ENCODE data around the gene GPR139.

Gene GPR139

GRCh38 chr16:20073203-20074098 is at the start of gene GPR139:
GPR139 (minus strand) TSS chr16:20073890; CDS start chr16:20073616, 274 bp downstream.
- DNase-seq (ENCODE audit: low spot score), result no peak

GRCh38 chr16:20122011-20122410 is 48.3 kb upstream of the GPR139 start:
- no peak for DNase-seq (ENCODE audit: low spot score)

DNA sequence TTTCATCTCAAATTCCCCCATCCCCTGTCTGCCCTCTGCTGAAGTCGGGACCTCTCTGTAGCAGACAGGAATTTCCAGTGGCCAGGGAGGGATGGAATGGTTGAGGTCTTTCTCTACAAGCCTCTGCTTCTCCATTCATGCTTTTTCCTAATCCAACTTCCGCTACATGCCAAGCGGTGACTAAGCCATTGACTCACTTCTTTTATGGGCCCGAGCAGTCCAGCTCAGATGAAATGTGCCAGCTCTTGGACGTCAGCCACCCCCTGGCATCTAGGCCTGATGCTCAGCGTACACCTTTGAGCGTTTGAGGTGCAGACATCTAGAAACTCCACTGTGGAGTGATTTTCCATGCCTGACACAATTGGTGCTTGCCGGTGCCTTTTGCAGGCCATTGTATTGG is 40.7 kb upstream of the GPR139 start:
- no peak for DNase-seq (ENCODE audit: low spot score)

DNA sequence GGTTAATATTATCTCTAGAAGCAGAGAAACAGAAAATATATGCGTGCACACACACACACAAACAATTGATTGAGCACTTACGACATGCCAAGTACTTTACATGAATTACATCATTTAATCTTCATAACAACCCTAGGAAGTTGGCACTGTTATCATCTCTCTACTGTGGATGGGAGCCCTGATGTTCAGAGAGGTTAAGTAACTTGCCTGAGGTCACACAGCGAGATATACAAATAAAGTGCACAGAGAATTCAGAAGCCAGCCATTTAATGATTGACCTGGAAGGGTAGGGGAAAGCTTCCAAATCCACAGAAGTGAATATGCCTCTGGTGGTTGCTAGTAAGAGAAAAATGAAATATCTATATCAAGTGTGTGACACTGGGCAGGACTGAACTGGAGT is 37.5 kb upstream of the GPR139 start:
- DNase-seq (ENCODE audit: low spot score), result no peak

DNA sequence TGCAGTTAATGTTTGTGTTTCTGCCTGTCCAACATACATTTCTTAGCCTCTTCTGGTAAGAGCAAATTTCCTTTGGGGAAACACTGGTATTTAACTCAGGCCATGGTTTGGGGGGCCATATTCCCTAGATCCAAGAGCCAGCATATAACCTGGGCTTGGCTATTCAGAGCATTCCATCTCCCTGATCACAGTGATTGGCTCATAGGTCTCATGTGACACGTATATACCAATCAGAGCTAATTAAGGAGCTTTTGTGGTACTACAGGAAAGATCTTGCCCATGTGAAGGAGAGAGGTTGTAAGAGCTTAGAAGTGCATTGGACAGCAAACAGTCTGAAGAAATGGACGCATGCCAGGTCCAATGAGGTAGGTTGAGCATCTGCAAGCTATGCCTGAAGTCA is 33.4 kb upstream of the GPR139 start:
- DNase-seq (ENCODE audit: low spot score), result no peak

DNA sequence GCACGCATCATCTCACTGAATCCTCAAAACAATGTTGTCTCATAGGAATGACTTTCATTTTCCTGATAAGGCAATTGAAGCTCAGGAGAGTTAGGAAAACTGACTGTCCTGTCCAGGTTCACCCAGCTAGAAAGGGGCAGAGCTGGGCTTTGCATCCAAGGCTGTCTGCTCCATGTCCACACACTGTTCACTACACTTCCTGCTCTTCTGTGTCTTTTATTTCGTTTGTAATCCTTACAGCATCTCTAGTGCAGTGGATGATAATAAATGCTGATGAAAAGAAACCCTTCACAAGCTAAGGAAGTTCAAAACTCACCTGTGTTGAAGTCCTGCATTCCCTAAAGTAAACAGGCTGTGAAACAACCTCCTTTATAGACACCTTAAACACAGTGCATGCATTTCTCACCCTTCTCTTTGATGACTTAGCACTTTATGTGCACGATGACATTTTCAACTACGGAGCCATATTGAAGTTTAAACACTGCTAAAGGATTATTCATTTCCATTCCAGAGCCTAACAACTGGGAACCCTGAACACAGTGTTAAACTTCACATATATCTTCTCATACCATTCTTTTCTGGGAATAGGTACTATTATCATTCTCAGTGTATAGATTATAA is 31.0 kb upstream of the GPR139 start:
- DNase-seq (ENCODE audit: low spot score), result no peak

DNA sequence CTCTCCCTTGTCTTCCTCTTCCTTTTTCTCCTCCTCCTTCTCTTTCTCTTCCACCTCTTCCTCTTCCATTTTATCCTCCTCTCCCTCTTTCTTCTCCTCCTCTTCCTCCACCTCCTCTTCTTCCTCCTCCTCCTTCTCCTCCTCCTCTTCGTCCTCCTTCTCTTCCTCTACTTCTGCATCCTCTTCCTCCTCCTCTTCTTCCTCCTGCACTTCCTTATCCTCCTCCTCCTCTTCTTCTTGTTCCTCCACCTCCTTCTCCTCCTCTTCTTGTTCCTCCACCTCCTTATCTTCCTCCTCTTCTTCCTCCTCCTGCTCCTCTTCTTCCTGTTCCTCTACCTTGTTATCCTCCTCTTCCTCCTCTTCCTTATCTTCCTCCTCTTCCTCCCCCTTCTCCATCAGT is 28.8 kb upstream of the GPR139 start:
- no peak for DNase-seq (ENCODE audit: low spot score)

GRCh38 chr16:20102021-20102420 is 28.3 kb upstream of the GPR139 start:
- DNase-seq (ENCODE audit: low spot score), result no peak

DNA sequence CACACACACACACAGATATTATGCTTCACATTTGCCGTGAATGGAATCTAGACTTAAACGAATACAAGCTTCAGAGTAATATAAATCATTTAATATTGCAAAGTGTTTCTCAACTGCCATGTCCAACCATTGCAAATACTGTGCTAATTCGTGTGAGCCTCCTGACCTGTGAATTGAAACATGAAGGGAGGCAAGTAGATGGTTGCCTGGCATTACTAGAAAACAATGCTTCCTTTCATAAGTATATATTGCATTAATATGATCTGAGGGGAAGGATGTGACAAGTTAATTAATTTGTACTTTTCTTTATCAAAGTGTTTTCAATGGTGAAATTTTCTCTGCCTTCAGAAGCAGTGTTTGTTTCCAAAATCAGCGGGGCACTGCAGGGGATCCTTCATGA is 25.7 kb upstream of the GPR139 start:
- no peak for DNase-seq (ENCODE audit: low spot score)

GRCh38 chr16:20094157-20094556 is 20.5 kb upstream of the GPR139 start:
- no peak for DNase-seq (ENCODE audit: low spot score)

GRCh38 chr16:20089246-20089965 is 15.7 kb upstream of the GPR139 start:
- no peak for DNase-seq (ENCODE audit: low spot score)

DNA sequence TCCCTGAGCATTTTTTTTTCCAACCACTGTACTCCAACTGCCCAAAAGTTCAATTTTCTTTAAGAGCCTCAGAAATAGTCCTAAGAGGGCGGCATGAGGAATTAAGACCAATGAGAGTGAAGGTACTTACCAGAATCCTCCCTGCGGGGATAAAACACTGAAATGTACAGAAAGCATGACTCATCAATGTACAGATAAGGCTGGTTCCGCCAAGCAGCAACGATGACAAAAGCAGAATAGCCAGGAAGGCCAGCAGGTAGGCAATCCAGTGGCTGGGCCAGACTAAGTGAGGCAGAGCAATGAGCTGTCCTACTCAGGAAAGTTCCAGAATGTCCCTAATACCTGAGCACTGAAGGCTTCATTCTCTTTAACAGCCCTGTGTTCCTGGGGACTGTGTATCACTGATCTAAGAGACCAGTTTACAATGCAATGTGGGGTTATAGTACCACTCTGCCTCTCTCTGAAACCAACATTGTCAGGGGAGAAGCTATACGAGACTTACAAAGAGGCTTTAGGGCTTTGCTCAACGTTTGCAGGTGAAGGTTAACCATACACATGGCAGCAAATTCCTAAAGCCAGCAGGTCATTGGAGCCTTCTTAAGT is 11.0 kb upstream of the GPR139 start:
- DNase-seq (ENCODE audit: low spot score), result no peak

DNA sequence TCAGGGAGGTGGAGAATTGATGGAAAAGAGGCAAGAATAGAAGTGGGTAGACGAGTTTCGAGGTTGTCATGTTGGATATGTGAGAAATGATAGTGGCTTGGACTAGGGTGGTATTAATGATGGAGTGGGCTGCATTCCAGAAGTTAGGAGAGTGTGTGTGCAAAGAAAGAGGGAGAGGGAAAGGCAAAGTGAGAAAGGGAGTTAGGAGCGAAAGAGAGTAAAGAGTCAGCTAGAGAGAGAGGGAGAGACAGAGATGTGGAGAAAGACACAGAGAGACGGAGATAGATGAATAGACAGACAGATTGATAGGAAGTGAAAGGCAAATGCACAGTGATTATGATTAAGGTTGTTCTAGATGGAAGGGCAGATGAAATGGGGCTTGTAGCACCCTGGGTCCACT is 5.4 kb upstream of the GPR139 start:
- no peak for DNase-seq (ENCODE audit: low spot score)

DNA sequence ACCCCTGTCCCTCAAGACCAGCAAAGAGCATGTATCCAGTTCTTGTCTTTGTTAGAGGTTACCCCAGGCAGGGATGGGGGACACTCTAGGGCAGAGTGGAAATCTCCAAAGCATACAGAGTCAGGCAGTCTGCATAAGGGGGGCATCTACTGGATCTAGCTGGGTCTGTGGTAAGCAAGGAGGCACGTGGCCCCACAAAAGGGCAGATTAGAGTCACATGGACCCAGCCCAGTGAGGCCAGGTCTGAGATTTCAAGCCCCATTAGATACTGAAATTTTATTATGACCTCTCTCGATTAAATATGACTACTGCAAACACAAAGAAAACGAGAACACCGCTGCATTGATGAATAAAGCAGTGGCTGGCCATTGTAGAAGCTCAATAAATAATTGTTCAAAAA is 1.6 kb upstream of the GPR139 start:
- no peak for DNase-seq (ENCODE audit: low spot score)

DNA sequence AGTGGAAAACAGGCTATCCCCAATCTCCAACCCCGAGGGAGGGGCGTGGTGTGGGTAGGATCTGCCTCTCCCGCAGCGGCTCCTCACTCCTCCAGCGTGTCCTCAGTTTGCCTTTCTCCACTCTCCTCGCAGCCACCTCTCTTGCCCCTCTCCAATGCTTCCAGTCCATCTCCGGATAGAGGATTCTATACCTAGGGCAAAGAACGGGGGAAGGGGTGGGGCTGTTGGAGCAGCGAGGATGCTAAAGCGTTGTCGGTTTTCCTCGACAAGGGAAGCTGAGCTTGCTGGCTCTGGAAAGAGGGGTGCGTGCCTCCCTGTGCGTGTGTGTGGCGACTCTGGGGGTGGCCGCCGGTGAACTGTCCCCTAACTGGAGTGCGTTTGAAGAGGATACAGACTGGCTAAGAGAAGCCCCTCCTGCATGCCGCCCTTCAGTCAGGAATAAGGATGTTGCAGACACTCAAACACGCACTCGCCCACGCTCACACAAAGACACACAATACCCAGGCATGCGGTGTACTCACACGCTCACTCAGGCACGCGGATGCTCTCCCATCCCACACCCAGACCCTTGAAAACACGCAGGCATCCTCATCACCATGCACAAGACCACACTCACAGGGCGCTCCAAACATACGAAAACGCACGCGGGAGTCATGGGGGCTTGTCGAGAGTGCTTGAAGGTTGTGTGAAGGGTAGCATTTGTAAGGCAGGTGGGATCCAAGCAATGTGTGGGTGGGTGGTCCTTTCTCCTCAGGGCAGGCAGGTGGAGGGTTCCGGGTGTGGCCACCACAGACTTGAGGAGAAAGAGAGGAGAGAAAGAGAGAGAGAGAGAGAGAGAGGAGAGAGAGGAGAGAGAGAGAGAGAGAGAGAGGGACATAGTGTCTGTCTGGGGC is 655 bp upstream of the GPR139 start:
- no peak for DNase-seq (ENCODE audit: low spot score)

DNA sequence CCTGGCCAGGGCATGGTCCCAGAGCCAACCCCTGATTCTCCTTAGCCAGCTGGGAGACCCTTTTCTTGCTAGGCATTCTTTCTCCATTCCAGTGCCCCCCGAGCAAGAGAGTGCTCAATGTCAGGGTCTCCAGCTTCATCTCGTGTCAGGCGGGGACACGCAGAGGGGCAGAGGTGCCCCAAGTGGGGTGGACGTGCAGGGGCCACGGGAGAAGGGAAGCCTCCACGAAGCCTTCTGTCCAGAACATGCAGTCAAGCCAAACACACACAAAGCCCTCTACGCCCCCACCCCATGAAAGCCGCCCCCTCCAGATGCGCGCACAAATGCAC is 852 bp downstream of the GPR139 start:
- DNase-seq (ENCODE audit: low spot score), result no peak

GRCh38 chr16:20072146-20072873 is 1.4 kb downstream of the GPR139 start:
- no peak for DNase-seq (ENCODE audit: low spot score)

DNA sequence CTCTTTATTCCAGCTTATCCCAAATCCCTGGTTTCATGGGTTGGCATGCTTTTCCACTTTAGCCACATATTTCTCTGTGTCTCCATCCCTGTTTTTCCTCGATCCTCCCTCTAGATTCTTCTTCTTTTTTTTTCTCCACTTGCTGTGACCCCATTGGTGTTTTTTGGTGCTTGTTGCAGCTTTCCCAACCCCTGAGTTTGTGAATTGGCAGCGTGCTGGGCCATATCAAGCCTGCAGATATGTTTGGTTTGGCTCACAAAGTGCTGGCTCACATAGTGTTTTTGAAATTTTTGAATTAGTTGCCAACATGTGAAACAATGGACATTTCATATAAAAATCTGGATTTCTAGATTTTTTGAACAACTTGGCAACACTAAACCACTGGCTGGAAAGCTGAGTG is 8.8 kb downstream of the GPR139 start:
- DNase-seq (ENCODE audit: low spot score), result no peak

GRCh38 chr16:20064520-20064919 is 9.2 kb downstream of the GPR139 start:
- DNase-seq (ENCODE audit: low spot score), result no peak

DNA sequence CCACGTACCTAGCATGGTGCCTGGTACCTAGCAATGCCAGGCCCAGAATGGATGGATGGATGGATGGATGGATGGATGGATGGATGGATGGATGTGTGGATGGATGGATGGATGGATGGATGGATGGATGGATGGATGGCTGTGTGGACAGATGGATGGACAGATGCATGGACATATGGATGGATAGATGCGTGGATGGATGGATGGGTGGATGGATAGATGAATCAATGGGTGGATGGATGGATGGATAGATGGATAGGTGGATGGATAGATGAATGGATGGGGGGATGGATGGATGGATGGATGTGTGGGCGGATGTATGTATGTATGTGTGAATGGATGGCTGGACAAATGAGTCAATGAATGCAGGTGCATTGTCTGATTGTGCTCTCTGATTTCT is 12.6 kb downstream of the GPR139 start:
- no peak for DNase-seq (ENCODE audit: low spot score)

- no peak for DNase-seq (ENCODE audit: low spot score)
Measured at GRCh38 chr16:20056436-20056835, 17.3 kb downstream of the GPR139 start.

Data from HuH-7 (cell line).